GM13977 (cell line): ENCODE data around the gene TBC1D7.

ENCODE experiments used
- DNase-seq: peaks from one replicate; pipeline ENCODE4 v3.0.0; 2012; ENCODE audit warnings: low spot score
- in situ Hi-C: fragments of 300-500 bp; cut with MboI; formaldehyde crosslinking; loops from one replicate; pipeline ENCODE4 v1.12.0; 2022; ENCODE audit warnings: low sequenced_read_pairs, low pct_unique_long_range_greater_than_20kb, mixed read lengths, inconsistent platforms; ENCODE audit not compliant: unreplicated experiment
- TF ChIP-seq, protein P1 (sequence below): IDR thresholded peaks from 2 replicates; pipeline ENCODE4 v1.5.1; 2012; ENCODE audit warnings: mild to moderate bottlenecking, control low read depth; ENCODE audit not compliant: insufficient read depth; ENCODE audit errors: extremely low read depth, missing control alignments

TBC1D7 gene

DNA sequence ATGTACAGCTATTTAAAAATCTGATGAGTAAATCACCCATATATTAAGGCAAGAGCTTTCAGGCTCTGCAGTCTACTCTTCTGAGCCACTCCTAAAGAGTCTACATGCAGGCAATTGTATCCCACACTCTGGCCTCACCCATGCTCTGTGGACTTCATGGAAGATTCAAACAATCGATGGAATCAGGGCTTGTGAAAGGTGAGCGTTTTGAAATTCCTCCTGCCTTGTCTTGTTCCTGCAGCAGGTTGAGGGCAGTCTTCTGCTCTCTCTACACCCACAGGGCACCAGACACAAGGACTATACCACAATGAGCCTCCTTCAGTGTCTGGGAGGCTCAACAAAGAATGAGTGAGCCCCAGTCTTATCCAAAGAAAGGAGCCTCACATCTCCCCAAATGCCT, 51.1 kb downstream of the TBC1D7 start:
- DNase-seq, result no peak
- in situ Hi-C loops, result no loop called here
- TF ChIP-seq, protein P1, sequence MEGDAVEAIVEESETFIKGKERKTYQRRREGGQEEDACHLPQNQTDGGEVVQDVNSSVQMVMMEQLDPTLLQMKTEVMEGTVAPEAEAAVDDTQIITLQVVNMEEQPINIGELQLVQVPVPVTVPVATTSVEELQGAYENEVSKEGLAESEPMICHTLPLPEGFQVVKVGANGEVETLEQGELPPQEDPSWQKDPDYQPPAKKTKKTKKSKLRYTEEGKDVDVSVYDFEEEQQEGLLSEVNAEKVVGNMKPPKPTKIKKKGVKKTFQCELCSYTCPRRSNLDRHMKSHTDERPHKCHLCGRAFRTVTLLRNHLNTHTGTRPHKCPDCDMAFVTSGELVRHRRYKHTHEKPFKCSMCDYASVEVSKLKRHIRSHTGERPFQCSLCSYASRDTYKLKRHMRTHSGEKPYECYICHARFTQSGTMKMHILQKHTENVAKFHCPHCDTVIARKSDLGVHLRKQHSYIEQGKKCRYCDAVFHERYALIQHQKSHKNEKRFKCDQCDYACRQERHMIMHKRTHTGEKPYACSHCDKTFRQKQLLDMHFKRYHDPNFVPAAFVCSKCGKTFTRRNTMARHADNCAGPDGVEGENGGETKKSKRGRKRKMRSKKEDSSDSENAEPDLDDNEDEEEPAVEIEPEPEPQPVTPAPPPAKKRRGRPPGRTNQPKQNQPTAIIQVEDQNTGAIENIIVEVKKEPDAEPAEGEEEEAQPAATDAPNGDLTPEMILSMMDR, result no peak

DNA sequence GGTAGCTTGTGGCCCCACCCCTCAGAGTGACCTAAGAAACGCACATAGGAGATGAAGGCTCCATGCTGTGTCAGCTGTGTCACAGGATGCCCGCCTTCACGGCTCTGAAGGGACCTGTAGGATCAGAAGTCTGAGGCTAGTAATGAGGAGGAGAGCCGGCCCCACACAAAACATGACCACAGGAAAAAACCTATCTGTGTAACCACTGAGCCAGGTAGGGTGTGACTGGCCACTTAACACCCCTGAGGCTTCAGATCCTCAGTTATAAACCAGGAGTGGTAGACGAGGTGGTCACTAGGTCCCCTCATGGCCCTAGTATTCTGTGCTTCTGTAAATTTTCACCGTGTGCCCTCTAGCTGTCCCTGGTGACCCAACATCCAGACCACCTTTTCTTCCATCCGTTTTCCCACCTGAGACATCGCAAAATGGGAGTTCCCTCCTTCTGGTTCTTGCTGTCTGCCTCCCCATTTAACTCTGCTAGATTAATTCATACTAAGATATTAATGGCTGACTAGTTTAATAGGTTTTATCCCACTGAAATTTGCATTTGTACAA, 52.8 kb downstream of the TBC1D7 start:
- in situ Hi-C loops, result no loop called here
- TF ChIP-seq, protein P1, result no peak
- DNase-seq, result no peak

DNA sequence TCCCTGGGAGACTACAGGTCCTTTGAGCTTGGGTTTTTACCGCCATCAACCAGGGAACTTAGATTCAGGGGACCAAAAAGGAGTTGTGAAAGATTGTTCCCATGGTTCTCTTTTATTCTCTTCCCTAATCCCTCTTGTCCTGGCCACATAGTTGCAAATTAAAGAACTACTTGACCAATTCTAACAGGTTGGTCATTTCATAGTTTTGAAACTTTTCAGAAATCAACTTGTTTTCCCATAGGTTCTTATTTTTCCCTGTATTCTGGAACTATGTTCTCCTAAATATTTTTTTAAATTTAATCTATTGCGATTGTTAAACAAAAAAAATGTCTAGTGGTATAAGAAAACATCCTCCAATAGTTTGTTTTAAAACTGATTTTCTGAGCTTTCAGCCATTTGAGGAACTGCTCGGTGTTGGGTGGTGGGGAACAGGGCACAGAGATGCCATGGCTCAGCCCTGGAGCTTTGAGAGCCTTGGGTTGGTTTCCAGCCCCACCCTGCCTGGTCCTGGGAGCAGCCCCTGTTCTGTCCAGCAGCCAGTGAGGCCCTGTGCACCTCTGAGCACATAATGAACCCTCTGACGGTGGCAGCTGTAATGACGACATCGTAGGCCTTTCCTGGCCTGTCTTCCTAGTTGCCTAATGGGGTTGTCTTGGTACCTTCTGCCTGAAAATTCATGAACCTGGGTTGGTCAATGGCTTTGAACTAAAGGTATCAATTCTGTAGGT, 53.5 kb downstream of the TBC1D7 start:
- no peak for DNase-seq
- TF ChIP-seq, protein P1, result no peak
- in situ Hi-C loops, result no loop called here

DNA sequence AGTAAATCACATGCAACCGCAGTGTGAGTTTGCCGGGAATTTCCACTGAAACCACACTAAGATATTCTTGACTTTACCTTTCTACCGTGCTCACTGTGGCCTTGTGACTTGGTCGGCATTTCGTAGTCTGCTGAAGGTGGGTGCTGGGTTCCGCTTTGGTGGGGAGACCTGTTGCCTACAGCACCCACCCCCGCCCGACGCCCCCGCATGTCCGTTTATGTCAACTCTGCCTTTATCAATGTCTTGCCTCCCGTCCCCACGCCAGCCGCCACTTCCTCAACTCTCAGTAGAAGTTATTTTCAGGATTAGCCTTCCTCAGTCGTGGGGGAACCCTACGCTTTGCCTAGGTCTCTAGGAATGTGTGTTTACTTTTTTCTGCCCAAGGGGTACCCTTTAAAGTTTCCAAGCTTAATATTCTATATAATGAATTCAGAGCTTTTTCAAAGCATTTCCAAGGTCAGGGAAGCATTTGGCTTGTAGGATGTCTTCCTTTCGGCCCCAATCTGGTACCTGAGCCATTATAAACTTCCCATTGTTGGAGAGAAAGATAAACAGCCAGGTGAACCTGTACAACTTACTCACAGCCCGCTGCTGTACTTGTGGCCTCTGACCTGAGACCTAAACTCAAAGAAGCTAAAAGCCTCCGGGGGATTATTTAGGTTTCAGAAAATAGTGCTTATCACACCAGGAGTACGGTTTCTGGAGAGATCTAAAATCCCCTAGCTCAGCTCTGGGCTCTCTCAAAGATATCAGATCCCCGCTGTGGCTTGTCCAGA, 54.2 kb downstream of the TBC1D7 start:
- in situ Hi-C loops, result no loop called here
- peak; percentile 59 for DNase-seq
- TF ChIP-seq, protein P1, result no peak

DNA sequence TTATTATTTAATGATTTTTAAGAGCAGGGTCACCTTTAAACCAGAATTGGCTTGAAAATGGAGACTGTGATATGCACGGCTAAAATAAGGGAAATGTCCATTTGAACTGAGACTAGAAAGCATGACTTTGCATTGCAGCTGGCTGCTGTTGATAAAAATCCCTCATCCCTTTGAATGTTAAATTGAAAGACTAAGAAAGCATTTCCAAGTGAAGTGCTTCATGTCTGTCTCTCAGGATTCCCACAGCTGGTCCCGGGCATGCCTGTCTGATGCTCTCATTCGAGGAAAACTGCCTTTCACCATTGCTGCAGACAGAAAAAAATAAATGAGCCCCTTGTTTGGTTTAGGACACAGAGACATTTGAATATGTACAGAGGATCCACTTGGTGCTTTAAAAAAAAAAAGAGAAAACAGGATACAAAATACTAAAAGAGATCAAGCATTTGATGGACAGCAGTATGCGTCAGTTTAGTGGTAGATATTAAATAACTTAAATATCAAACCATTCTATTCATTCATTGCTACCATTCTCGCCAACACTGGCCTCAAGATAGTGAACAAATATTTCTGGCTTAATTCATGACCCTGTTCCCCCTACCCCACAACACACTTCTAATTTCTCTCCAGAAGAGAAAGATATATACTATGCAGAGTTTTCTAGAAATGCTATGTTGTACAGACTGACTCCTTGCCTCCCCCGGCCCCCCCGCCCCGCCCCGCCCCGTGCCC, 55.0 kb downstream of the TBC1D7 start:
- TF ChIP-seq, protein P1, result no peak
- DNase-seq, result no peak
- in situ Hi-C loops, result no loop called here
